ENCODE results near the gene MAP4K4. TPM values are rescaled to one million over a fixed set of nuclear protein-coding genes. Genes with fewer than 3 reads are reported as not detected.

MAP4K4 gene
- total RNA-seq, 4 donors from 2014 or later = 40.0 to 85.5 (median 59.5) TPM

DNA sequence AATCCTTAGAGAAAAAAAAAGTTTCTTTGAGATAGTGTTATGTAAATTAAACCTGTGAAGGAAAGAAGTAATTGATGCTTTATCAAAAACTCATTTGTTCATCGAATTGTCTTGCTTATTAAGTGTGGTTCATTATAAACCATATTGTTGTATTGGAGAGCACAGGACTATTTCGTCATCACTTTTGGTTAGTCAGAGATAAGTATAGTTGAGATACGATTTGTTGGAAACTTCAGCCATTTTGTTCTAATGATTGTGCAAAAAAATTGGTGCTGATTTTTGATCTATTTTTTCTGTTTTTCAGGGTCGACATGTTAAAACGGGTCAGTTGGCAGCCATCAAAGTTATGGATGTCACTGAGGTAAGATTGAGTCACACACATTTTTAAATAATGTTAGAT is 92.9 kb downstream of the MAP4K4 start:
- peaks cover 37 to 69% of the 10 kb centered on the region in 2 donors for H3K4me1 ChIP-seq

DNA sequence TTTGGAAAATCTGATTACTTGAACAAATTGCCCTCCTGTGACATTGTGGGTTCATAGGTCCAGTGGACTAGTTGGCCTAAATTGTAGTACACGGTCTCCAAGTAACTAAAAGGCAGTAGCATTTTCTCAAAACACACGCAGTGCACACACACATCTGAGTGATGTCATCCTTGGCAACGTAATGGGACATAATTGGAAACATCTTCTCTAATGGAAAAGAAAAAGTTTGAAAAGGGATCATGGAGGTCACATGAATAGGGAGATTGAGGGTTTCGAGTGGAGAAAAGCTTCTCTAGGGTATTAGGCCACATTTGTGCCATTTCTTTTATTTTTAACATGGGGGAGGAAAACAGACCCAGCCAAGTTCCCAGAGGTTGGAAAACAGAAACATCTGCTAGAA is 93.3 kb downstream of the MAP4K4 start:
- H3K9me3 ChIP-seq = no peaks in the 10 kb centered on the region
- ATAC-seq (peak; percentile 76 to 82), DNase-seq (peak; percentile 21 to 32)
- H3K27me3 ChIP-seq = no peaks in the 10 kb centered on the region
- H3K36me3 ChIP-seq = no peaks in the 10 kb centered on the region
- in situ Hi-C loops (cut with MboI; ENCODE audit: low sequenced_read_pairs in 4 of 4) = no loop called here
- no peak overlapping the region for H3K4me3 ChIP-seq
- peak overlapping the region; percentile 44 to 62 (median 55) for H3K27ac ChIP-seq
- intact Hi-C loops (cut with DNase I; ENCODE audit: low total_unique reads) = no loop called here
- H3K4me1 ChIP-seq = peaks cover 37 to 73% of the 10 kb centered on the region in 2 donors
- TF ChIP-seq POLR2A (IDR thresholded peaks at IDR 0.05) = no peak
- TF ChIP-seq, protein P1, sequence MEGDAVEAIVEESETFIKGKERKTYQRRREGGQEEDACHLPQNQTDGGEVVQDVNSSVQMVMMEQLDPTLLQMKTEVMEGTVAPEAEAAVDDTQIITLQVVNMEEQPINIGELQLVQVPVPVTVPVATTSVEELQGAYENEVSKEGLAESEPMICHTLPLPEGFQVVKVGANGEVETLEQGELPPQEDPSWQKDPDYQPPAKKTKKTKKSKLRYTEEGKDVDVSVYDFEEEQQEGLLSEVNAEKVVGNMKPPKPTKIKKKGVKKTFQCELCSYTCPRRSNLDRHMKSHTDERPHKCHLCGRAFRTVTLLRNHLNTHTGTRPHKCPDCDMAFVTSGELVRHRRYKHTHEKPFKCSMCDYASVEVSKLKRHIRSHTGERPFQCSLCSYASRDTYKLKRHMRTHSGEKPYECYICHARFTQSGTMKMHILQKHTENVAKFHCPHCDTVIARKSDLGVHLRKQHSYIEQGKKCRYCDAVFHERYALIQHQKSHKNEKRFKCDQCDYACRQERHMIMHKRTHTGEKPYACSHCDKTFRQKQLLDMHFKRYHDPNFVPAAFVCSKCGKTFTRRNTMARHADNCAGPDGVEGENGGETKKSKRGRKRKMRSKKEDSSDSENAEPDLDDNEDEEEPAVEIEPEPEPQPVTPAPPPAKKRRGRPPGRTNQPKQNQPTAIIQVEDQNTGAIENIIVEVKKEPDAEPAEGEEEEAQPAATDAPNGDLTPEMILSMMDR (IDR thresholded peaks at IDR 0.05 in 4 of 5, conservative IDR thresholded peaks at IDR 0.05 in 1 of 5) = no peak

More for the DNA sequence above, 92.9 kb downstream of the MAP4K4 start:
- DNase-seq = no peak
- in situ Hi-C loops (cut with MboI; ENCODE audit: low sequenced_read_pairs in 4 of 4) = no loop called here
- Histone ChIP-seq H3K27ac (peak overlapping the region; percentile 44 to 62 (median 55)), H3K9me3 (no peaks in the 10 kb centered on the region), H3K4me3 (no peak overlapping the region), H3K36me3 (no peaks in the 10 kb centered on the region), H3K27me3 (no peaks in the 10 kb centered on the region)
- TF ChIP-seq, protein P1 (IDR thresholded peaks at IDR 0.05 in 4 of 5, conservative IDR thresholded peaks at IDR 0.05 in 1 of 5) = no peak
- no peak for TF ChIP-seq POLR2A (IDR thresholded peaks at IDR 0.05)
- intact Hi-C loops (cut with DNase I; ENCODE audit: low total_unique reads) = no loop called here
- ATAC-seq = no peak

DNA sequence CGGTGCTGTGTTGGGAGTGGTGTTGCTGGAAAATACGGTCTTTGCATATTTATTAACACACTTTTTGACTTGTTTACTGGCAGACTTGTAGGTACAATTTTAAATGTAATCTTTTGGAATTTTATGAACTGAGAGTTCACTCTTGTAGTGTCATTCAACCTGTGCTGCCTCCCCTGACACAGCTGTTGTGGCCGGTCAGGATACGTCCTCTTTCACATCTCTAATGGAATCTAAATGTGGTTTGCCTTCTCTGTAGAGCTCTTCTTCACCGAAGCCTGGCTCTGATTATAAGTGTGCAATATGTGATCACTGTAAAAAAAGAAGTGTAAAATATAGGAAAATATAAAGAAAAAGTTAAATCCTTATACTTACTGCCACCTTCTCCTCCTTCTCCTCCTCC is 94.7 kb downstream of the MAP4K4 start:
- no peak for TF ChIP-seq POLR2A (IDR thresholded peaks at IDR 0.05)
- TF ChIP-seq, protein P1 (IDR thresholded peaks at IDR 0.05 in 4 of 5, conservative IDR thresholded peaks at IDR 0.05 in 1 of 5) = no peak
- H3K9me3 ChIP-seq = no peaks in the 10 kb centered on the region
- no peaks in the 10 kb centered on the region for H3K27me3 ChIP-seq
- in situ Hi-C loops (cut with MboI; ENCODE audit: low sequenced_read_pairs in 4 of 4) (no loop called here), intact Hi-C loops (cut with DNase I; ENCODE audit: low total_unique reads) (no loop called here)
- H3K4me3 ChIP-seq = no peak overlapping the region
- H3K27ac ChIP-seq = peak overlapping the region in 1 of 4 donors; percentile 17
- no peaks in the 10 kb centered on the region for H3K36me3 ChIP-seq
- ATAC-seq = no peak
- H3K4me1 ChIP-seq = peaks cover 37 to 66% of the 10 kb centered on the region in 2 donors
- DNase-seq = no peak

DNA sequence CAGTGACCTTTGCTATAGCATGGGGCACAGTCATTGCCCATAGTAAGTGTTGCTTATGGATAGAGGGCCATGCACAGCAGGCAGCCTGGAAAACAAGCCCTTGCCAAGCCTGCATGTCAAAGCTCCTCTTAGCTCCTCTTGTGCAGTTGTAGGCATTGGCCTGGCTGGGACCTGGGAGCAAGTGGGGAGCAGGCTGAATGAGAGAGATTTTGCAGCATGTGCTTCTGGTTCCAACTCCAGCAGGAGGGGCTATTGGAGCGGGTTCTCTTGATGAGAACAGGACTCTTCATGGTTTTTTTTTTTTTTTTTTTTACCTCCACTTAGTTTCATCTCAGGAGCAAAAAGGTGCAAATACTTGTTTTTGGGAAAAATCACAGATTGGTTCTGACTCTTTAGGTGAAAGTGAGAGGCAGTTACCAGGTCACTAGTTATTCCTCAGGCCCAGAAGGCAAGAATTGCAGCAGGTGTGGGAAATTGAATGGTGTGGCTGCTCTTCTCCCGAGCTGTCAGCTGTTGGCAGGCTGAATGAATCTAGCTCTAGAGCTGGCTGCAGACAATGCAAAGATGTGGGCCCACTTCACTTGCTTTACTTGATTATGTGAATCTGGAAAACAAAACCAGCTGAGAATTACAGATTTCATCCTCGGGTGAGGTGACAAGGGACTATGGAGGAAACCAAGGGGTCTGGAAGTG is 95.9 kb downstream of the MAP4K4 start:
- no peak for ATAC-seq
- Histone ChIP-seq H3K4me3 (no peak overlapping the region), H3K27ac (no peak overlapping the region), H3K9me3 (no peaks in the 10 kb centered on the region), H3K36me3 (no peaks in the 10 kb centered on the region), H3K27me3 (no peaks in the 10 kb centered on the region), H3K4me1 (peaks cover 37 to 64% of the 10 kb centered on the region in 2 donors)
- DNase-seq = no peak
- intact Hi-C loops (cut with DNase I; ENCODE audit: low total_unique reads) (no loop called here), in situ Hi-C loops (cut with MboI; ENCODE audit: low sequenced_read_pairs in 4 of 4) (no loop called here)
- TF ChIP-seq POLR2A (IDR thresholded peaks at IDR 0.05) = no peak
- TF ChIP-seq, protein P1 (IDR thresholded peaks at IDR 0.05 in 4 of 5, conservative IDR thresholded peaks at IDR 0.05 in 1 of 5) = peak in 1 of 5 experiments; percentile 8
